Measurements from ENCODE around the gene GALNT10. TPM values are rescaled to one million over a fixed set of nuclear protein-coding genes. Genes with fewer than 3 reads are reported as not detected.
A peak's percentile ranks its signal among the peaks of the same experiment; 100 is the strongest.

GALNT10 gene
- total RNA-seq, 4 donors from 2014 or later = 35.9 to 59.4 (median 46.8) TPM

GRCh38 chr5:154465169-154465568 lies 274.6 kb downstream of the GALNT10 start:
- peaks cover 0 to 3% (median 0%) of the 10 kb centered on the region in 3 donors for H3K36me3 ChIP-seq
- no peak overlapping the region for H3K4me3 ChIP-seq
- peaks cover 0 to 5% (median 0%) of the 10 kb centered on the region in 4 donors for H3K4me1 ChIP-seq
- no peak overlapping the region for H3K27ac ChIP-seq
- DNase-seq = peak in 1 of 3 donors; percentile 60
- H3K9me3 ChIP-seq = no peaks in the 10 kb centered on the region
- no peak for TF ChIP-seq CTCF (IDR thresholded peaks at IDR 0.05)
- TF ChIP-seq POLR2A (IDR thresholded peaks at IDR 0.05) = no peak
- H3K27me3 ChIP-seq = no peaks in the 10 kb centered on the region

GRCh38 chr5:154466147-154466546 lies 275.6 kb downstream of the GALNT10 start:
- H3K4me1 ChIP-seq = peaks cover 0 to 5% (median 0%) of the 10 kb centered on the region in 4 donors
- no peaks in the 10 kb centered on the region for H3K9me3 ChIP-seq
- TF ChIP-seq CTCF (IDR thresholded peaks at IDR 0.05) (no peak), POLR2A (IDR thresholded peaks at IDR 0.05) (no peak)
- peak overlapping the region in 1 of 4 donors; percentile 52 for H3K27ac ChIP-seq
- no peaks in the 10 kb centered on the region for H3K27me3 ChIP-seq
- H3K36me3 ChIP-seq = peaks cover 0 to 3% (median 0%) of the 10 kb centered on the region in 3 donors
- H3K4me3 ChIP-seq = no peak overlapping the region
- peak in 2 of 3 donors; percentile 68 to 75 for DNase-seq

GRCh38 chr5:154466671-154467070 lies 276.1 kb downstream of the GALNT10 start:
- no peak for TF ChIP-seq POLR2A (IDR thresholded peaks at IDR 0.05)
- TF ChIP-seq CTCF (IDR thresholded peaks at IDR 0.05) = no peak
- Histone ChIP-seq H3K4me3 (no peak overlapping the region), H3K27ac (no peak overlapping the region), H3K9me3 (no peaks in the 10 kb centered on the region), H3K27me3 (no peaks in the 10 kb centered on the region), H3K4me1 (peaks cover 0 to 5% (median 0%) of the 10 kb centered on the region in 4 donors), H3K36me3 (peaks cover 0 to under 1% (median 0%) of the 10 kb centered on the region in 3 donors)
- no peak for DNase-seq

- TF ChIP-seq POLR2A (IDR thresholded peaks at IDR 0.05) (no peak), CTCF (IDR thresholded peaks at IDR 0.05) (peak; percentile 69 to 89 (median 76))
- Histone ChIP-seq H3K36me3 (no peaks in the 10 kb centered on the region), H3K27ac (no peak overlapping the region), H3K4me1 (peaks cover 0 to 5% (median 0%) of the 10 kb centered on the region in 4 donors), H3K4me3 (no peak overlapping the region), H3K27me3 (peaks cover 0 to 6% of the 10 kb centered on the region in 2 donors), H3K9me3 (no peaks in the 10 kb centered on the region)
- DNase-seq = peak; percentile 61 to 87 (median 83)
Measured at GRCh38 chr5:154467655-154468354, 277.3 kb downstream of the GALNT10 start.

GRCh38 chr5:154470137-154470536 lies 279.6 kb downstream of the GALNT10 start:
- Histone ChIP-seq H3K4me1 (peaks cover 0 to 13% (median 1%) of the 10 kb centered on the region in 4 donors), H3K27me3 (peaks cover 0 to 26% of the 10 kb centered on the region in 2 donors), H3K9me3 (no peaks in the 10 kb centered on the region), H3K27ac (no peak overlapping the region), H3K36me3 (no peaks in the 10 kb centered on the region), H3K4me3 (no peak overlapping the region)
- TF ChIP-seq POLR2A (IDR thresholded peaks at IDR 0.05) (no peak), CTCF (IDR thresholded peaks at IDR 0.05) (no peak)
- no peak for DNase-seq

Small RNA genes lying within 50 kb of the gene (small RNA-seq; reads per million reads assigned to genes)
- gene MIR1294 (0.51 to 0.64 reads per million in 2 donors), gene RN7SL655P (0 reads per million in 2 donors)

Other genes with a start within 250 kb of the GALNT10 start
- 10 to 100 TPM; 10.2 to 39.3 (median 16.3) TPM for gene FAM114A2, start 151.8 kb upstream of the GALNT10 start, total RNA-seq
- 10 to 100 TPM; 19.8 to 58.7 (median 35.9) TPM for gene MFAP3, start 151.8 kb upstream of the GALNT10 start, total RNA-seq